ENCODE results near the gene GEMIN2. TPM values are rescaled to one million over a fixed set of nuclear protein-coding genes. Genes with fewer than 3 reads are reported as not detected.
"Not testable (repeated sequence)": the region's sequence is repeated elsewhere in the genome, so short reads cannot be mapped to it uniquely, and the experiment has no call there.

GEMIN2 gene, protein sequence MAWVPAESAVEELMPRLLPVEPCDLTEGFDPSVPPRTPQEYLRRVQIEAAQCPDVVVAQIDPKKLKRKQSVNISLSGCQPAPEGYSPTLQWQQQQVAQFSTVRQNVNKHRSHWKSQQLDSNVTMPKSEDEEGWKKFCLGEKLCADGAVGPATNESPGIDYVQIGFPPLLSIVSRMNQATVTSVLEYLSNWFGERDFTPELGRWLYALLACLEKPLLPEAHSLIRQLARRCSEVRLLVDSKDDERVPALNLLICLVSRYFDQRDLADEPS
- 1 to 10 TPM; 6.6 to 9.6 (median 9.0) TPM for total RNA-seq (2021; fragmentation: NEBNext Ultra II Directional; extraction: Animal tissue kit (Norgen Biotek cat#: 25700))
- long read RNA-seq, transcript GEMIN2-202 (10 exons, 1,420 nt): major isoform, 6 of 9 reads
- long read RNA-seq, partial matches to known transcripts: 1 of 9 reads
- long read RNA-seq, other reads (novel, unspliced or antisense): 1 of 9 reads

DNA sequence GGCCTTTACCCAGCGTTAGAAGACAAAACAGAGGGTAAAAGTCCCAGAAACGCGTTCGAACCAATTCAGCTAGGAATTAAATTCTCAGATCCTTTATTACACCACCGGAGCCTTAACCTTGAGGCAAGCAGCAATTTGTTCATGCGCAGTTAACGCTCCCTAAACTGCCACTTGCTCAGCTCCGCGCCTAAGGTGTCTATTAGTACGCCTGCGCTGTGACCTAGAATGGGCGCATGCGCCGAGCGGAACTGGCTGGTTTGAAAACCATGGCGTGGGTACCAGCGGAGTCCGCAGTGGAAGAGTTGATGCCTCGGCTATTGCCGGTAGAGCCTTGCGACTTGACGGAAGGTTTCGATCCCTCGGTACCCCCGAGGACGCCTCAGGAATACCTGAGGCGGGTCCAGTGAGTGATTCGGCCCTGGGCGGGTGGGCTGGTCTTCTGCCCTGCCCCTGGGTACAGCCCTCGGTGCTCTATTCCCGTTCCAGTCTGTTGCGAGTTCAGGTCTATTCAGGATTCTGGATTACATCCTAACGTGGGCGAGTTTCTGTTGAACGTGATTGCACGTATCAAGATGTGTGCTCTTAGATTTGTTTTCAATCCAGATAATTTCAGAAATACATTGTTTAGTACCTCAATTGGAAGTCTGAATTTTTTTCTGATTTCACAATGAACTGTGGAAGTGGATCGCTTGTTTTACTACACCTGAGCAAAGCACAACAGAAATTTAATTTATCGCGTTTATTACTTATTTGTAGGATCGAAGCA is at the start of gene GEMIN2:
Gene GEMIN2 (plus strand): TSS at position 251 of the 766 bp plus-strand sequence. CDS start 16 bp downstream, at position 267.
- H3K27me3 Mint-ChIP-seq (ENCODE audit: insufficient read depth): no peaks in the 10 kb centered on the region; the same call in 1 of the 2 replicates

DNA sequence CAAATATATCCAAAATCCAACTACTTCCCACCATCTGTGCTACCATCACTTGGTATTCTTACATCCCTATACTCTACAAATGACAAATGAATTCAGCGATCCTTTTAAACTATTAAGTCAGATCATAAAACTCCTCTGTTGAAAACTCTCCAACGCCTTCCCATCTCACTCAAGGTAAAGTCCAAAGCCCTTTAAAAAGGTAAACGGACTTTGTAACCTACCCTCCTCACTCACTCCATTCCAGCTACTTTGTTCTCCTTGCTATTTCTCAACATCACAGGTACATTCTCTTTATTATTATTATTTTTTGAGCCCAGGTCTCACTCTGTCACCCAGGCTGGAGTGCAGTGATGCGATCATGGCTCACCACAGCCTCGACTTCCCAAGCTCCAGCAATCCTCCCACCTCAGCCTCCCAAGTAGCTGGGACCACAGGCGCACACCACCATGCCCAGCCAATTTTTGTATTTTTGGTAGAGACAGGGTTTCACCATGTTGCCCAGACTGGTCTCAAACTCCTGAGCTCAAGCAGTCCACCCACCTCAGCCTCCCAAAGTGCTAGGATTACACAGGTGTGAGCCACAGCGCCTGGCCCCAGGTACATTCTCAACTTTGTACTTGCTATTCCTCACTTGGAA is 44.8 kb upstream of the GEMIN2 start:
- not testable (repeated sequence) for H3K4me1 Mint-ChIP-seq (ENCODE audit: low read depth); H3K4me3 Mint-ChIP-seq; DNase-seq; H3K9me3 Mint-ChIP-seq; H3K27me3 Mint-ChIP-seq (ENCODE audit: insufficient read depth)
- H3K36me3 Mint-ChIP-seq (ENCODE audit: low read depth): peaks cover 34% of the 10 kb centered on the region
- peak overlapping the region; percentile 7; the same call in 1 of the 2 replicates for H3K27ac Mint-ChIP-seq

More for the DNA sequence above, at the start of gene GEMIN2:
- peak; percentile 89 for DNase-seq
- Mint-ChIP-seq H3K4me1 (ENCODE audit: low read depth) (peaks cover 23% of the 10 kb centered on the region), H3K36me3 (ENCODE audit: low read depth) (no peaks in the 10 kb centered on the region), H3K4me3 (peak within 1 kb of the TSS; percentile 99), H3K9me3 (no peaks in the 10 kb centered on the region), H3K27ac (peak within 1 kb of the TSS; percentile 92)
- TF ChIP-seq CTCF (IDR thresholded peaks at IDR 0.05): no peak

GRCh38 chr14:39069923-39070322 is 44.2 kb upstream of the GEMIN2 start:
- Mint-ChIP-seq H3K36me3 (ENCODE audit: low read depth) (peaks cover 31% of the 10 kb centered on the region), H3K9me3 (no peaks in the 10 kb centered on the region)

DNA sequence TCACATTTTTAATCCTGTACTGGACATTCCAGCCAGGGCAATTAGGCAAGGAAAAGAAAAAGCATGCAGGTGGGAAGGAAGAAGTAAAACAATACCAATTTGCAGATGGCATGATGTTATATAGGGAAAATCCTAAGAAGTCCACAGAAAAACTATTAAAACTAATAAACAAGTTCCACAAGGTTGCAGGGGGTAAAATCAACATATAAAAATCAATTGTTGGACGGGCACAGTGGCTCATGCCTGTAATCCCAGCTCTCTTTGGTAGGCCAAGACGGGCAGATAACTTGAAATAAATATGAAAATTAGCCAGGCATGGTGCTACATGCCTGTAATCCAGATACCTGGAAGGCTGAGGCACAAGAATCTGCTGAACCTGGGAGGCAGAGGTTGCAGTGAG is 43.0 kb upstream of the GEMIN2 start:
- H3K27me3 Mint-ChIP-seq (ENCODE audit: insufficient read depth): no peaks in the 10 kb centered on the region
- no peaks in the 10 kb centered on the region for H3K4me1 Mint-ChIP-seq (ENCODE audit: low read depth)
- TF ChIP-seq CTCF (IDR thresholded peaks at IDR 0.05): no peak
- H3K27ac Mint-ChIP-seq: no peak overlapping the region
- peaks cover 32% of the 10 kb centered on the region for H3K36me3 Mint-ChIP-seq (ENCODE audit: low read depth)
- H3K9me3 Mint-ChIP-seq: no peaks in the 10 kb centered on the region
- no peak for DNase-seq
- H3K4me3 Mint-ChIP-seq: no peak overlapping the region

More at GRCh38 chr14:39069923-39070322, 44.2 kb upstream of the GEMIN2 start:
- no peak for DNase-seq
- TF ChIP-seq CTCF (IDR thresholded peaks at IDR 0.05): no peak
- peak overlapping the region; percentile 7; the same call in 1 of the 2 replicates for H3K27ac Mint-ChIP-seq
- H3K27me3 Mint-ChIP-seq (ENCODE audit: insufficient read depth): no peaks in the 10 kb centered on the region
- H3K4me1 Mint-ChIP-seq (ENCODE audit: low read depth): no peaks in the 10 kb centered on the region
- no peak overlapping the region for H3K4me3 Mint-ChIP-seq

DNA sequence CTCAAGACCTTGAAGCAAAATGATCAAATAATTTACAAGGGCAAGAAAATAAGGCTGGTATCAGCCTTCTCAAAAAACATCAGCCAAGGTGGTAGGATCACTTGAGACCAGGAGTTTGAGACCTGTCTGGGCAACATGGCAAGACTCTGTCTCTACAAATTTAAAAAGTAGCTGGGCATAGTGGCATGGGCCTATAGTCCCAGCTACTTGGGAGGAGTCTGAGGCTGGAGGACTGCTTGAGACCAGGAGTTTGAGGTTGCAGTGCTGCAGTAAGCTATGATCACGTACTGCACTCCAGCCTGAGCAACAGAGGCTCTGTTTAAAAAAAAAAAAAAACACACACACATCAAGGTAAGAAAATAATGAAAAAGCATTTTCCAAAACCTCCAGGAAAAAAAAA is 33.2 kb upstream of the GEMIN2 start:
- Mint-ChIP-seq H3K36me3 (ENCODE audit: low read depth) (peaks cover 39% of the 10 kb centered on the region), H3K4me1 (ENCODE audit: low read depth) (peaks cover 7% of the 10 kb centered on the region; the same call in 1 of the 2 replicates), H3K27me3 (ENCODE audit: insufficient read depth) (no peaks in the 10 kb centered on the region; the same call in 1 of the 2 replicates), H3K27ac (no peak overlapping the region), H3K9me3 (no peaks in the 10 kb centered on the region), H3K4me3 (no peak overlapping the region)
- no peak for TF ChIP-seq CTCF (IDR thresholded peaks at IDR 0.05)
- DNase-seq: no peak
